HG03025 (cell line): ENCODE measurements around the gene SLC39A7.

Experiments used
- ATAC-seq: cut with Tn5 transposase; IDR thresholded peaks from one replicate; pipeline ENCODE4 v1.9.1; 2021; ENCODE audit warnings: mild to moderate bottlenecking, moderate library complexity; ENCODE audit not compliant: unreplicated experiment, low FRiP score

The SLC39A7 gene

DNA sequence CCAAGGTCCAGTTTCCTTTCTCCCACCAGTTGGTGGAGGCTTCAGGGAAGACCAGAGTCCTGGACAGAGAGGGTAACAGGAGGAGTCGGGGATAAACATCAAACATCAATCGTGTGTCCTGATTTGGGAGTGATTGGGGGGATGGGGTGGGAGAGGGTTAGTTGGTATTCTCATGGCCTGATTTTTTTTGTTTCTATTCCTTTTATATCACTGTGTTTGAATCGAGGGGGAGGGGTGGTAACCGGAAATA, 3.4 kb downstream of the SLC39A7 start:
- ATAC-seq: no peak

DNA sequence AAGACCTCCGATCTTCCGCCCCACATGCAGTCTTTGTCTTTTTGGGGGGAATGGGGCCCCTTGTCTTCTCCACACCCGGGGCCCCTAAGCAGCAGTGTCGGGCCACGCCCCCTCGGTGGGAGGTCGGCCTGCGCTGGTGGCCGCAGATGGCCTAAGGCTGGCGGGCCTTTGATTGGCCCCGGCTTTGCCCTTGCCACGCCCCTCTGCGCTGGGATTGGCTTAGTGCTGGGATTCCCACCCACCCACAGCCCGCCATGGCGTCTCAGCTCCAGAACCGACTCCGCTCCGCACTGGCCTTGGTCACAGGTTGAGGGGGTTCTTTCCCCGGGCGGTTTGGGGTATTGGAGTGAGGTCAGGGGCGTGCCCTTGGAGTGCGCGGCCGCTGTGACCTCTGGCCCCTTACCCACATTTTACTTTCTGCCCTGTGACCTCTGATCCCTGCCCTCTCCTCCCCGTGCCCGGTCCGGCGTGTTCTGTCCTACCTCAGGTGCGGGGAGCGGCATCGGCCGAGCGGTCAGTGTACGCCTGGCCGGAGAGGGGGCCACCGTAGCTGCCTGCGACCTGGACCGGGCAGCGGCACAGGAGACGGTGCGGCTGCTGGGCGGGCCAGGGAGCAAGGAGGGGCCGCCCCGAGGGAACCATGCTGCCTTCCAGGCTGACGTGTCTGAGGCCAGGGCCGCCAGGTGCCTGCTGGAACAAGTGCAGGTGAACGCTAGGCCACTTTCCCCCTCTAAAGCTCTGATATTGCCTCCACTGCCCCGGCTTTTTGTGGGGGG, 3.9 kb downstream of the SLC39A7 start, which contains the start of gene HSD17B8:
HSD17B8 (plus strand) TSS at position 241 of the 776 bp plus-strand sequence; CDS start at position 255, 14 bp downstream.
- ATAC-seq: peak; percentile 39

DNA sequence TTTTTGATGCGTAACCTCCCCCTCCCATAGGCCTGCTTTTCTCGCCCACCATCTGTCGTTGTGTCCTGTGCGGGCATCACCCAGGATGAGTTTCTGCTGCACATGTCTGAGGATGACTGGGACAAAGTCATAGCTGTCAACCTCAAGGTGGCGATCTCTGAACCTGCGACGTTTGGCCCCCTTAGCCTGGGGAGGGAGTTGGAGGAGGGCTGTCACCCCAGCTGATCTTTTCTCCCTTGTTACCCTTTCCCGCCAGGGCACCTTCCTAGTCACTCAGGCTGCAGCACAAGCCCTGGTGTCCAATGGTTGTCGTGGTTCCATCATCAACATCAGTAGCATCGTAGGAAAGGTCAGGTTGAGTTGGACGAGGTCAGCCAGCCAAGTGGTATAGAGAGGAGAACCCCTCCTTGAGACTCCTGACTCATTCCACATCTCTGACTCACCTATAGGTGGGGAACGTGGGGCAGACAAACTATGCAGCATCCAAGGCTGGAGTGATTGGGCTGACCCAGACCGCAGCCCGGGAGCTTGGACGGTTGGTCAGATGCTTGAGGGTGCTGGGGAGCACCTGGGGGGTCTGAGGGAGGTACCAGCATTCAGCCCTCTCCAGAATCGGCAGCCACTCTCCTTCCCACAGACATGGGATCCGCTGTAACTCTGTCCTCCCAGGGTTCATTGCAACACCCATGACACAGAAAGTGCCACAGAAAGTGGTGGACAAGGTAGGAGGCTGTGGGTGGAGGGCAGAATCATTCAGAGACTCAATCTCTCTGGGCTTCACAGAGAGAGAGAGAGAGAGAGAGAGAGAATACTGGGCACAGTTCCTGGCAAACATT, 4.7 kb downstream of the SLC39A7 start:
- ATAC-seq: no peak

DNA sequence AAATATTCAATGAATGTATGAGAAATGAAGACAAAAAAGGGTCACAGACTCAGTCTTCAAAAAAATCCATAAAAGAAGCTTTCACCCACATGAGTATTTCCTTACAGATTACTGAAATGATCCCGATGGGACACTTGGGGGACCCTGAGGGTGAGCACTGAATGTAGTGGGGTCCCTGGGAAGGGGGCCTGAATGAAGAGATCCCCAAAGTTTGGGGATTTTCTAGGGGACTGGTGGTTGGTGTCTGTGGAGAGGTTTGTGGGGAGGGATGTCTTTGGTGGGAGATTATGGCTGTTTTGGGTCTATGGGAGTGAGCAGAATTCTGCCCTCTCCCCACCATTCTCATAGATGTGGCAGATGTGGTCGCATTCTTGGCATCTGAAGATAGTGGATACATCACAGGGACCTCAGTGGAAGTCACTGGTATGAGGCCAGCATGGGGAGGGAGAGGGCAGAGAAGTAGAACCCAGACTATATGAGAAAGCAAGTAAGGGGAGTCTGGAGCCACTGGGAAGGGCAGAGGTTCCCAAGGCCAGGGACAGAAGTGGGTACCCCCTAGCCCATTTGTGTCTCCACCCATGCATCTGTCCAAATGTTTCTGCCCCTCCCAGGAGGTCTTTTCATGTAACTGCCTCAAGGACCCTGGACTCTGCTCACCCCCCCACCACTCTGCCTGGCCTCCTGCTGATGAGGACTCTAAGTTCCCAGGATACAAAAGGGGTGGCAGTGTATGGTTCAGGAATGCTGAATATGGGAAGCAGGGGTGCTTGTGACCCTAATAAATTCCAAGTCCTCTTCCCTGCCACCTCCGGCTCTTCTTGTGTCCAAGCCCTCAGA, 5.6 kb downstream of the SLC39A7 start:
- no peak for ATAC-seq

DNA sequence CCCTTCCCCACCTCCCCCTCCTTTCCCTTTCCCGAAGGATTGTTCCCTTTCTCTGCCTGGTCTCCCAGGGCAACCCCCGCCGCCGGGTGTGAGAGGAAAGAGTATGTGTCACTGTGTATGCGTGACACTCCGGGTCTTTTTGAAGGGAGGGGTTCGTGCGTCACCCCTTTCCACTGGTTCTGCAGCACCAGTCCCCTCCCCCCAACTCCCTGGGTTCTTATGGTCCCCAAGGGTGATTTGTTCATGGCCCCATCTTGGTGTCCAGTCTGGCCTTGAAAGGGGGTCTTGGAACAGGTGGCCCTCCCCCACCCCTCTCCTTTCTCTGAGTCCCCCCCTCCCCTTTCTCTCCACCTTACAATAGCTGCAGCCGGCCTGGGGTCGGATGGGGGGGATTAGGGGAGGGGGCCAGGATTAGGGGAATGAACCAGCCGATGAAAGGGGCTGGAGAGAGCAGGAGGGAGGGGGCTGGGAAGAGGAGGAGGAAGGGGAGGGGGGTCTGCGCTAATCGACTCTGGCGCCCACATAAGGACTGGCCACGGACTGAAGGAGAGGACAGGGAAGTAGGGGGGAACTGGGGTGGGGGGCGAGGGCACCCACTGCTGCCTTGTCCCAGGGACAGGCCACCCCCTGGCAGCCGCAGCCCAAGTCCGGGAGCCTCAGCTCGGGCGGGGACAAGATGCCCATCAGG, 6.3 kb downstream of the SLC39A7 start:
- no peak for ATAC-seq

DNA sequence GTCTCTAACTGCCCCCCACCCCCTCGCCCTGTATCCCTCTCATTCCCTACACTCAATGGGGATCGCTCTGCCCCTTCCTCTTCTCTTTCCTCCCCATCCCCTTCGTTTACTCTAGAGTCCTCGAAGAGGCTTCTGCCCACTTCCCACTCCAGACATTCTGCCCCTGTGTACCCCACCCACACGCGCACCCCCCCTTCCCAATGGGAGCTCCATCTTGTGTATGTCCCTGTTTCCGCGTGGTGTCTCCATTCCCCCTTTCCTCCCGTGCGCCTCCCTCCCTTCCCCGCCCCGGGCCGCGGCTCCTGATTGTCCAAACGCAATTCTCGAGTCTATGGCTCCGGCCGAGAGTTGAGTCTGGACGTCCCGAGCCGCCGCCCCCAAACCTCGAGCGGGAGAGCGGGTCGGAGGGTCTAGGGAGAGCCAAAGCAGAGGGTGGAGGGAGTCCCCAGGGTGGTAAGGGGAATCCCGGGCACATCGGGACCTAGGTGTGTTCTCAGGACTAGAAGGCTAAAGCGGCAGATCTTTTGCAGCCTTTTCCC, 7.0 kb downstream of the SLC39A7 start:
- no peak for ATAC-seq

DNA sequence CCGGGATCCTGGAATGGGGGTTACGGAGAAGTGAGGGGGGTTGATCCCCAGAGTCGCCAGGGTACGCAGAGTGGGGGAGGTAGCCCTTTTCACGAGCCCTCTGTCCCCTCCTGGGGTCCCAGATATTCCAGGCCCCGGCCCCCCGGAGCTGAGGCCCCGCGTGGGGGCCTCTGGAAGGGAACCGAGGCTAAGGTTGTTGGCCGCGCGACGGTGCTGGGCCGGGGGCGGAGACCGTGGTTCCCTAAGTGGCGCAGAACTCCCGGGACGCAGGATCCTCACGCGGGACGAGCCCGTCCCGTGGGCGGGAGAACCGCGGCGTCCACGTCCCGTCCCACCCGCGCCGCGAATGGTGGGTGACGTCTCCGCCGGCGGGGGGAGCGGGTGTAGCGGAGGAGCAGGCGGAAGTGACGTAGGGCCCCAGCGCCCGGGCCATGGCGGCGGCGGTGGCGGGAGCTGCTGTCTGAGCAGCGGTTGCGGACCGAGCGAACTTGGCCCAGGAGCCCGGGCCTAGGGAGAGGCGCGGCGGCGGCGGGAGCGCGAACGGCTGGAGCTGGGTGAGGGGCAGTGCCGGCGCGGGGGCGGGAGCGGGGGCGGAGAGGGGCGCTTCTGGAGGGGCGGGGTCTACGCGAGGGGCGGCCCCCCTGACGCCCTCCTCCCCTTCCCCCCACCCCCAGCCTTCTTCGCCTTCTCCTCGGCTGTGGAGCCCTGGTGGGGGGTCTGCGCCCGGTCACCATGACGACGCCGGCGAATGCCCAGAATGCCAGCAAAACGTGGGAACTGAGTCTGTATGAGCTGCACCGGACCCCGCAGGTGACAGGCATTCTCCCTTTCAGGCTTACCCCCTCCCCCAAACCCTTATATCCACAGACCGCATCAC, 7.7 kb downstream of the SLC39A7 start, which contains the start of gene RING1:
RING1 (plus strand) TSS at position 410 of the 877 bp plus-strand sequence; CDS start at position 733, 323 bp downstream.
- ATAC-seq: no peak

DNA sequence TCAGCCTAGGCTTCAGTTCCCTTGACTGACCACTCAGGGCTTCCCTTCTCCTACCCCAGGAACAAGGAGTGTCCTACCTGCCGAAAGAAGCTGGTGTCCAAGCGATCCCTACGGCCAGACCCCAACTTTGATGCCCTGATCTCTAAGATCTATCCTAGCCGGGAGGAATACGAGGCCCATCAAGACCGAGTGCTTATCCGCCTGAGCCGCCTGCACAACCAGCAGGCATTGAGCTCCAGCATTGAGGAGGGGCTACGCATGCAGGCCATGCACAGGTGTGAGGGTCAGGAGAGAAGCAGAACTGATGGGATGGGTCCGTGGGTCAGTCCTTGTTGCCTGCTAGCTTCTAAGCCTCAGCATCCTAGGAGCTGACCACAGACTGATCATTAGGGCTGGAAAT, 9.2 kb downstream of the SLC39A7 start:
- ATAC-seq: no peak

DNA sequence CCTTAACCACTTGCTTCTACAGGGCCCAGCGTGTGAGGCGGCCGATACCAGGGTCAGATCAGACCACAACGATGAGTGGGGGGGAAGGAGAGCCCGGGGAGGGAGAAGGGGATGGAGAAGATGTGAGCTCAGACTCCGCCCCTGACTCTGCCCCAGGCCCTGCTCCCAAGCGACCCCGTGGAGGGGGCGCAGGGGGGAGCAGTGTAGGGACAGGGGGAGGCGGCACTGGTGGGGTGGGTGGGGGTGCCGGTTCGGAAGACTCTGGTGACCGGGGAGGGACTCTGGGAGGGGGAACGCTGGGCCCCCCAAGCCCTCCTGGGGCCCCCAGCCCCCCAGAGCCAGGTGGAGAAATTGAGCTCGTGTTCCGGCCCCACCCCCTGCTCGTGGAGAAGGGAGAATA, 10.5 kb downstream of the SLC39A7 start:
- ATAC-seq: no peak

DNA sequence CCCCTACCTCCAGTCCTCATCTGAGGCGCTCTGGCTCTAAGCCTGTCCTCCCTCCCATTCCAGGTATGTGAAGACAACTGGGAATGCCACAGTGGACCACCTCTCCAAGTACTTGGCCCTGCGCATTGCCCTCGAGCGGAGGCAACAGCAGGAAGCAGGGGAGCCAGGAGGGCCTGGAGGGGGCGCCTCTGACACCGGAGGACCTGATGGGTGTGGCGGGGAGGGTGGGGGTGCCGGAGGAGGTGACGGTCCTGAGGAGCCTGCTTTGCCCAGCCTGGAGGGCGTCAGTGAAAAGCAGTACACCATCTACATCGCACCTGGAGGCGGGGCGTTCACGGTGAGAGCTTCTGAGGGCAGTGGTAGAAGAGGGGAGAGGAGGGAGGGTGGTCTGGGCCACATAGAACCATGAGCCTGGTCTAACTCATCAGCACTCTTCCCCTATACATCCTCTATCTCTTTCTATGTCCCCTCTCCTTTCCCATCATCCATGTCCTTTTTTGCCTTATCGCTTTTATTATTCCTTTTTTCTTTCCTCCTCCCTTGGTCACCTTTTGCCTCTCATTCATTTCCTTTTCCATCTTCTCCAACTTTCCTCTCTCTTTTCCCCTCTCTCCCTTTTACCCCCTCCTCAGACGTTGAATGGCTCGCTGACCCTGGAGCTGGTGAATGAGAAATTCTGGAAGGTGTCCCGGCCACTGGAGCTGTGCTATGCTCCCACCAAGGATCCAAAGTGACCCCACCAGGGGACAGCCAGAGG, 11.2 kb downstream of the SLC39A7 start:
- no peak for ATAC-seq

DNA sequence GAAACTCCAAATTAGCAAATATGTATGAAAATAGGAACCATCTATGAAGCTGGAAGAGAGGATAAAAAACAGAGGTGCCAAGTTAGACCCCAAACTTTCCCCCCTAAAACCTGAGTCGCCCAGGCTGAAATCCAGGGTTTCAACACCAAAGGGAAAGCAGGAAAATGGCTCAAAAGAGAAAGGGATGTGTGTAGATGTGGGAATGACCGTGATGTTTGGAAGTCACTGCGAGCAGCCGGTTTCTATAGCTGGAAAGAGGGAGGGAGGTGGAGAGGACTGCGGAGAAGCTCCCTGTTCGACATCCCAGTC, 12.1 kb downstream of the SLC39A7 start:
- ATAC-seq: no peak

DNA sequence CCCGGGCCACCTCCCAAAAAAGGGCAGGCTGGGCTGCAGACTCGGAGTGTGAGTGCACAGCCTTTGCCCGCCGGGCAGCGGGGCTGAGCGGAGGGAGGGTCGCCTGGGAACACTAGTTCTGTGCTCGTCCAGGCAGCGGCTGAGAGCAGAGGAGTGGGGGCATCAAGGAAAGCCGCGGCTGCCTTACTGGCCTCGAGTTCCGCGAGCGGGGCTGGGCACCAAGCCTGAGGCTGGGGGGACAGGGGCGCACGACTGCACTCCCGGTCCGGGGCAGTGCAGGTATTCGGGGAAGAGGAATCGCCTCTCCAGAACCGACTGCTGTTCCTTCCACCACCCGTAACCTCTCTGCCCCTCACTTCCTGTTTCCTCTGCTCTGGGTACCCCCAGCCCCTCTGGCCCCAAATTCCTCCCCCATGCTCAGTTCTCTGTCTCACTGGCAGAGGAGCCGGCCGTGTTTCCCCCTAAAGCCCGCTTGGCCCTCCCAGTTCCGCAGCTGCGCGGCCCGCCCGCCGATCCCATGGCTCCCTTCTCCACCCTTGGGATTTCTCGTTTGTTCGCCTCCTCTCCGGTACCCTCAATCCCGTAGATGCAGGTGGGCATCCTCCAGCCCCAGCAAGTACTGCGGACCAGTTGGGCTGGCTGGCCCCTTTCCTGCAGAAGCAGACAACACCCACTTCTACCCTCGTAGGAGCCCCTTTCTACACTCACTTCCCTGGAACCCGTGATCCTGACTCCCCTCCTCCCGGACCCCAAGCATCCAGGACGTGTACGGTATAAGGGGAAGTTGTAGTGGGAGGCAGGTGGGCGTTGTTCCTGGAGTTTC, 12.7 kb downstream of the SLC39A7 start:
- no peak for ATAC-seq

DNA sequence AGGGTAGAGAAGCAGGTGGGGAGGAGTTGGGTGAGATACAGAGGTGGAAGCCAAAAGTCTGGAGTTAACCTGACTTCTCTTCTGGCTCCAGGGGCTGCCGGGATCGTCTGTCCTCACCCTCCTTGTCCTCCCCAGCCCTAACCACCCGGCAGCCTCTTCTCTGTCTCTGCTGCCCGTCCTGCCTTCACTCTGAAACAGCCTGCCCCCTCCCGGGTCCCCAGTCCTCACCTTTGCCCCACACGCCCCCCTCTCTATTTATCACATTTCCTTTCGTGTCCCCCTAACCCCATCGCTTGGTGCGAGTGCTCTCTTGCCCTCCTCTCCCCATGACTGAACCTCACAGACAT, 13.3 kb downstream of the SLC39A7 start:
- no peak for ATAC-seq

DNA sequence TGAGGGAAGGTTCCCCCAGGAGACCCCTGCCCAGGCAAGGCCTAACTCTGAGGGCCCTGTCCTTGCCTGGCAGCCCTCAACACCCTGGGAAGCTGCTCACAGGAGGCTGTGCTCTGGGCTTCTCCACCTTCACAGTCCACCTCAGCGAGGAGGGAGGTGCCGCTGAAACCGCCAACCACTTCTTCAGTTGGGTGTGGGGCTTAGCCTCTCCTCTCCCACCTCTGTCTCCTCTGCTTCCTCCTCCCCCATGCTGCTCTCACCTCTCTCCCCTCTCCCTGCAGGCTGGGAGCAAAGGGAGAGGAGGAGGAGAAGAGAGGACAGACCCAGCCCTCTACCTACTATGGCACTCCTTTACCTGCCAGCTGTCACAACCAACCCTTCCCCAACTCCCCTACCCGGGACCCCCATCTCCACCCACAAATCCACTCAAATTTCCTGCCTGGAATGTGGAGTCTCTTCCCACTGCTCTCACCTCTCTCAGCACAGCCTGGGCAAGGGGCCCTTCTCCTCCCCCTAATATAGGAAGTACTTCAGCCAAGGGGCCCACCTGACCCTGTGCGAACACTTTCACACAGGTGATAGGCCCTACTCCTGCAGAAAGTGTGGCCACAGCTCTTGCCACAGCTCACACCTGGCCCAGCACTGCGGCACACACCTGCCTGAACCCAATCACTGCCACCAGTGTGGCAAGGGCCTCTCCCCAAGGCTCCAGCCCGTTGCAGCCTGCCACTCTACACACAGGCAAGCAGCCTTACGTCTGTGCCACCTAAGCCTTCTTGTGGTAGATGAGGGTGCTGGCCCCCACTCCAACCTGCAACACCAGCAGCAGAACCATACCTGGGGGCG, 14.8 kb downstream of the SLC39A7 start:
- ATAC-seq: no peak

DNA sequence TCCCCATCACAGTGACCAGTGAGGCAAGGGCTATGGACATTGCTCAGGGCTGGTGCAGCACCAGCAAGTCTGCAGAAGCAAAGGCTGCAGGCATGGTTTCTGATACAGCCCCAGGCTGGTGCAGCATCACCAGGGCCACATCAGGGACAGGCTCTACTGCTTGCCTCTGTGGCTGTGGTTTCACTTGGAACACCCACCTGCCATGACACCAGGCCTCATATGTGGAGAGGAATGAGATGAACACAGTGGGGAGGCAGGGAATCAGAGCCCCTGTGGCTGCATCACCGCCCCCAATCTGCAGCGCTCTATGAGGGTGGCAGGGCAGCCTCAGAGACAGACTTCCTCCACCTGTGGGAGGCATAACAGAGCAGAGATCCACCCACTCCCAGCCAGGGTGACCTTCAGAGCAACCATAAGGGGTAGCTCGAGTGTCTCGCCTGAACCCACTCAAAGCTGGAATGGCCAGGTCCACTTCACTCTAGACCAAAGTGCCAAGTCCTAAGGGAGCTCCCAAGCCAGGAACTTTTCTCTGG, 15.5 kb downstream of the SLC39A7 start:
- no peak for ATAC-seq

DNA sequence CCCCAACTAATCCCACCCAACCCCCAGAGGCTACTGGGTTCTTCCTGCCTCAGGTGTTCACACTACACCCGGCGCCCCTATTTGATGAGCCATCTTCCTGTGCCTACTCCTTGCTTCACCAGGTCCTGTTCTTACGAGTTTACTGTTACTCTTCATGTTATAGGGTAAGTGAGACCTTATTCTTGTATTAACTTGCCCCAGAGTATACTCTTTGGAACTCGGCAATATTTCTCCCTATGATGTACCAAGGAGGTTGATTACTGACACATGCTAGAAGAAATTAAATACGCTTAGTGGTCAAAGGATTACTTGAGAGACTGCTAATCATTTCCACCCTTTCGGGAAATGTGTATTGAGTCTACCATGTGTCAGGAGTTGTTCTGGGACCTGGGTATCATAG, 16.6 kb downstream of the SLC39A7 start:
- ATAC-seq: no peak

DNA sequence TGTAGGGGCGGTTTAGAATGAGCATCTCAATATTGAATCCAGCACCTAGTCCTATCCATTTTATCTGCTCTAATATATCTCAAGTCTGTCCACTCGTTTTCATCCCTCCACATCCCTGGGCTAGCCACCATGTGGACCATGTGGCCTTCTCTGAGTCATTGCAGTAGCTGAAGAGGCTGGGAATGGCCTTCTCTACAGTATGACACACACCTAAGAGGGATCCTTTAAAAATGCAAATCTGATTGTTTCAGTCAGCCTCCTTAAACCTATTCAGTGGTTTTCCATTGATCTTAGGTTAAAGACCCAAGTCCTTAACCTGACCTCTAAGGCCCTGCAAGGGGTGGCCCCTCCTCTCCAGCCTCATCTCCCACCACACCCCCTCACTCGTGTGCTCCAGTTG, 17.0 kb downstream of the SLC39A7 start:
- no peak for ATAC-seq
